Measurements from ENCODE around the gene SLC22A17. TPM values are rescaled to one million over a fixed set of nuclear protein-coding genes. Genes with fewer than 3 reads are reported as not detected.

SLC22A17 gene
- total and polyA plus RNA-seq, 2 of the 13 experiments (the other 11 are each of a cell fraction or from before 2014, with no cell fraction given): 0.95 to 1.1 TPM

- TF ChIP-seq FUBP1 (CRISPR knock-in tag; IDR thresholded peaks at IDR 0.05; ENCODE audit: borderline replicate concordance) (peak; percentile 94; the same call in 1 of the 2 replicates), SRY (CRISPR knock-in tag; IDR thresholded peaks at IDR 0.05) (peak; percentile 83), CC2D1A (CRISPR knock-in tag; IDR thresholded peaks at IDR 0.05) (no peak; the same call in 1 of the 2 replicates), ZNF552 (CRISPR knock-in tag; IDR thresholded peaks at IDR 0.05; ENCODE audit: borderline replicate concordance) (peak; percentile 95), ZNF766 (CRISPR knock-in tag; IDR thresholded peaks at IDR 0.05; ENCODE audit: borderline replicate concordance) (peak; percentile 97), ZNF512 (CRISPR knock-in tag; IDR thresholded peaks at IDR 0.05) (peak; percentile 92; the same call in 1 of the 2 replicates), GTF2F1 (IDR thresholded peaks at IDR 0.05; ENCODE audit: low read length) (peak; percentile 98), DR1 (CRISPR knock-in tag; IDR thresholded peaks at IDR 0.05) (no peak), MIER2 (CRISPR knock-in tag; IDR thresholded peaks at IDR 0.05) (peak; percentile 89), ZC3H13 (CRISPR knock-in tag; IDR thresholded peaks at IDR 0.05) (peak; percentile 97), ZNF382 (CRISPR knock-in tag; IDR thresholded peaks at IDR 0.05; ENCODE audit: borderline replicate concordance) (no peak), GFI1 (CRISPR knock-in tag; IDR thresholded peaks at IDR 0.05; ENCODE audit: borderline replicate concordance) (0 out of 2 replicates have a peak, but pooled peaks have one; percentile 4), JUNB (CRISPR knock-in tag; IDR thresholded peaks at IDR 0.05; ENCODE audit: borderline replicate concordance) (no peak), ZNF619 (CRISPR knock-in tag; IDR thresholded peaks at IDR 0.05) (peak; percentile 100), NFIC (IDR thresholded peaks at IDR 0.05; ENCODE audit: low read length) (no peak), YY1 (IDR thresholded peaks at IDR 0.05; ENCODE audit: insufficient read depth, insufficient replicate concordance, low read depth, low read length) (peak; percentile 99), ZNF235 (CRISPR knock-in tag; IDR thresholded peaks at IDR 0.05; ENCODE audit: borderline replicate concordance) (peak; percentile 93; the same call in 1 of the 2 replicates), ZNF740 (CRISPR knock-in tag; IDR thresholded peaks at IDR 0.05) (peak; percentile 90; the same call in 1 of the 2 replicates), THRA (CRISPR knock-in tag; IDR thresholded peaks at IDR 0.05; ENCODE audit: borderline replicate concordance) (no peak)
These were observed 31.8 kb downstream of the SLC22A17 start, which contains the start of gene PABPN1 (continued) for GRCh38 chr14:23320584-23321571.
